Type B pancreatic cell (in vitro differentiated cells): ENCODE data around the gene DSCAM. TPM values are rescaled to one million over a fixed set of nuclear protein-coding genes. Genes with fewer than 3 reads are reported as not detected.

Source experiments
- DNase-seq: peaks from one replicate; pipeline ENCODE4 v3.0.0; 2021; ENCODE audit warnings: mixed read lengths; ENCODE audit not compliant: unreplicated experiment; ENCODE audit errors: extremely low spot score
- H3K27ac Mint-ChIP-seq: 2 replicates; pipeline ENCODE4 v1.8.0; 2021; ENCODE audit warnings: mild to moderate bottlenecking, mixed read lengths
- H3K27me3 Mint-ChIP-seq: 2 replicates; pipeline ENCODE4 v1.8.0; 2021; ENCODE audit warnings: mixed read lengths
- H3K36me3 Mint-ChIP-seq: 2 replicates; pipeline ENCODE4 v1.8.0; 2021; ENCODE audit warnings: mixed read lengths
- H3K4me1 Mint-ChIP-seq: one replicate; pipeline ENCODE4 v1.8.0; 2021; ENCODE audit warnings: mixed read lengths; ENCODE audit not compliant: unreplicated experiment
- H3K4me3 Mint-ChIP-seq: 2 replicates; pipeline ENCODE4 v1.8.0; 2021; ENCODE audit warnings: mild to moderate bottlenecking, mixed read lengths
- H3K9me3 Mint-ChIP-seq: 2 replicates; pipeline ENCODE4 v1.8.0; 2021; ENCODE audit warnings: mixed read lengths
- CTCF ChIP-seq: fragments of 200-600 bp; sonication (generic); conservative IDR thresholded peaks from 2 replicates; pipeline ENCODE4 v1.5.0; 2021; ENCODE audit warnings: antibody characterized with exemption, mild to moderate bottlenecking
- total RNA-seq: library from RNA; stranded (reverse); gene quantifications from 2 replicates; pipeline ENCODE4 v1.2.1, GENCODE V29; 2021; ENCODE audit warnings: low replicate concordance

Gene DSCAM
- total RNA-seq, 1 donor from 2014 or later = 1.4 TPM

- TF ChIP-seq CTCF = no peak
- Mint-ChIP-seq H3K27ac (no peak overlapping the region), H3K36me3 (peaks cover 3% of the 10 kb centered on the region), H3K4me1 (no peaks in the 10 kb centered on the region), H3K9me3 (peaks cover 20% of the 10 kb centered on the region), H3K4me3 (no peak overlapping the region), H3K27me3 (peaks cover 3% of the 10 kb centered on the region)
- DNase-seq = no peak
These were observed 123.6 kb downstream of the DSCAM start for GRCh38 chr21:40723317-40723716.

GRCh38 chr21:40719615-40720014, 127.3 kb downstream of the DSCAM start:
- no peak overlapping the region for H3K4me3 Mint-ChIP-seq
- peaks cover 3% of the 10 kb centered on the region for H3K36me3 Mint-ChIP-seq
- H3K9me3 Mint-ChIP-seq = peaks cover 25% of the 10 kb centered on the region
- H3K4me1 Mint-ChIP-seq = no peaks in the 10 kb centered on the region
- no peak for TF ChIP-seq CTCF
- no peak overlapping the region for H3K27ac Mint-ChIP-seq
- DNase-seq = no peak
- peaks cover 3% of the 10 kb centered on the region for H3K27me3 Mint-ChIP-seq

GRCh38 chr21:40717028-40717427, 129.9 kb downstream of the DSCAM start:
- Mint-ChIP-seq H3K9me3 (peaks cover 25% of the 10 kb centered on the region), H3K36me3 (peaks cover 3% of the 10 kb centered on the region), H3K4me1 (no peaks in the 10 kb centered on the region), H3K4me3 (no peak overlapping the region), H3K27ac (no peak overlapping the region), H3K27me3 (peaks cover 3% of the 10 kb centered on the region)
- DNase-seq = no peak
- TF ChIP-seq CTCF = no peak

DNA sequence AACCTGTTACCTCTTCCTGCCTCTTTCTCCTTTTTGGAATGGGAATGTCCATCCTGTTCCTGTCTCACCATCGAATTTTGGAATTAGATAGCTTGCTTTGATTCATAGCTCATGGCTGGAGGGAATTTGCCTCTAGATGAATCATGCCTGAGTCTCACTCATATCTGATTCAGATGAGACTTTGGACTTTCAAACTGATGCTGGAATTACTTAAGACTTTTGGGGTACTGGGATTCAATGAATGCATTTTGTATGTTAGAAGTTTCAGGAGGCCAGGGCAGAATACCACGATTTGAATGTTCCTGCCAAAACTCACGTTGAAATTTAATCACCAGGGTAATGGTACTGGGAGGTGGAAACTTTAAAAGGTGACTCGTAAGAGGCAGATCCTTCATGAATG, 132.4 kb downstream of the DSCAM start:
- no peak for TF ChIP-seq CTCF
- no peaks in the 10 kb centered on the region for H3K4me1 Mint-ChIP-seq
- DNase-seq = no peak
- peaks cover 8% of the 10 kb centered on the region for H3K9me3 Mint-ChIP-seq
- H3K27me3 Mint-ChIP-seq = peaks cover 3% of the 10 kb centered on the region
- H3K36me3 Mint-ChIP-seq = no peaks in the 10 kb centered on the region
- H3K27ac Mint-ChIP-seq = no peak overlapping the region
- no peak overlapping the region for H3K4me3 Mint-ChIP-seq

DNA sequence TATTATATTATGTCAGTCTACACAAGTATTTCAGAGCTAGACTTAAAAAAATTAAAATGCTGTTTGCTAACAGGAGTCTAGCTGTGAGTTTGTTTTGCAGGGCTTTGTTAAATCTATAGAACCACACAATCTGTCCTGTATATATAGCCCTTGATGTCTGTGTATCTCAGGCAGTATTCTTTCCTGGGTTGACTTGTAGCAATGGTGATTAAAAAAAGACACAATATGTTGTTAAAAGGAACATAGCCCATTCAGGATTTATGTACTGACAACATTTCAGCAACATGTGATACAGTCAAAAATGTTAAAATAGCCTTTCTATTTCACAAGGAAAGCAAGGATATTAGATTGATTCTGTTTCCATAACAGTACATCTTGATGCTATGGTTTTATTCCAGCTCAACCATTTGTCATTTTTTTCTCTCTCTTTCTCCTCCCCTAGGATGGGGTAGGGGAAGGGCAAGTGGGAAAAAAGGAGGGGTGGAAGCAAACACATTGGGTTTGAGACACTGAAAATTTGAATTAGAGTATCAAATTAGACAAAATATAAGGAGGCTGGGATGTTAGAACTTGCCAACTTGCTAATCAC, 139.2 kb downstream of the DSCAM start:
- H3K9me3 Mint-ChIP-seq = no peaks in the 10 kb centered on the region
- H3K27me3 Mint-ChIP-seq = no peaks in the 10 kb centered on the region
- peak overlapping the region; percentile 10 for H3K4me3 Mint-ChIP-seq
- no peak for TF ChIP-seq CTCF
- DNase-seq = no peak
- H3K36me3 Mint-ChIP-seq = no peaks in the 10 kb centered on the region
- H3K4me1 Mint-ChIP-seq = peaks cover 12% of the 10 kb centered on the region
- H3K27ac Mint-ChIP-seq = peak overlapping the region; percentile 86
